ENCODE measurements around the gene DZIP1. TPM values are rescaled to one million over a fixed set of nuclear protein-coding genes. Genes with fewer than 3 reads are reported as not detected.

The DZIP1 gene
- total and polyA plus RNA-seq, 2 of the 13 experiments (the other 11 are each of a cell fraction or from before 2014, with no cell fraction given) = 11.0 to 36.7 TPM

GRCh38 chr13:95676762-95677563 is 32.5 kb upstream of the DZIP1 start, which contains the start of gene DNAJC3 (continued):
- TF ChIP-seq ZNF318 (CRISPR knock-in tag; IDR thresholded peaks at IDR 0.05) = no peak
- no peak for TF ChIP-seq TERF1 (CRISPR knock-in tag; IDR thresholded peaks at IDR 0.05)
- no peak for TF ChIP-seq U2AF1 (optimal IDR thresholded peaks at IDR 0.05; ENCODE audit: low read depth, low read length)
- peak; percentile 59; the same call in 1 of the 2 replicates for TF ChIP-seq ZNF709 (CRISPR knock-in tag; IDR thresholded peaks at IDR 0.05)
- TF ChIP-seq ADNP (CRISPR knock-in tag; IDR thresholded peaks at IDR 0.05) = no peak
- TF ChIP-seq ZMYM4 (CRISPR knock-in tag; IDR thresholded peaks at IDR 0.05) = peak; percentile 89
- peak; percentile 72 for TF ChIP-seq SALL1 (CRISPR knock-in tag; IDR thresholded peaks at IDR 0.05)
- TF ChIP-seq MTA1 (CRISPR knock-in tag; IDR thresholded peaks at IDR 0.05; ENCODE audit: borderline replicate concordance) = 0 out of 2 replicates have a peak, but pooled peaks have one; percentile 19
- peak; percentile 92 for TF ChIP-seq SNAPC4 (CRISPR knock-in tag; IDR thresholded peaks at IDR 0.05)
- TF ChIP-seq ZFY (CRISPR knock-in tag; IDR thresholded peaks at IDR 0.05) = peak; percentile 98
- no peak; the same call in 1 of the 2 replicates for TF ChIP-seq HDAC2 (CRISPR knock-in tag; IDR thresholded peaks at IDR 0.05)

All from HepG2 (cell line).